ENCODE measurements around the gene PRDM8.

DNA sequence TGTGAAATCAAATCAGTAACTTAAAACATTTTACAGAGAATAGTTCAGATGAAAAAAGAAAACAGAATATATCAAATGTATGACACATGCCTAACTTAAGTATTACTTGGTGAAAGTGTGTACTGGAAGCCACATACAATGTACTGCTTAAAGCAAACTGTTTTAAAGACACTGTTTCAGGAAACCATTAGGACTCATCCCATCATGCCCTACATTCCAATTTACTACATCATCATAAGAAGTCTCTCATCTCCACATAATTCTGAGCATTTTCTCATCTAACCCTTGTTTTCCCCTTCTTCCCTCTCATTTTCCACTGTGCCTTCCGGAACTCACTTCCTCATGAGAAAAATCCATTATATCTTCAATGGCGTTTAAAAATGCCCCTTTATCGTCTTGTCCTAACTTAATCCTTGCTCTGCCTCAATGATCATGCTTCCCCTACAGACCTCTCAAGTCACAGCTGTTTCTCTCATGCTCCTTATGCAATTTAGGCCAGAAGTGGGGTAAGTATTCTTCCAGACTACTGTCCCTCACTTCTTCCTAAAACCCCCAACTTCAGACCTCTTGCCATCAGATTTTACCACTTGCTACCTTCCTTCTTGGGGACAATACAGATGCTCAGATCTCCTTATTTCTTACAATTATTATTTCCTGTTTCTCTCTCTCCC lies 42.3 kb downstream of the PRDM8 start:
- TF ChIP-seq, protein P1, sequence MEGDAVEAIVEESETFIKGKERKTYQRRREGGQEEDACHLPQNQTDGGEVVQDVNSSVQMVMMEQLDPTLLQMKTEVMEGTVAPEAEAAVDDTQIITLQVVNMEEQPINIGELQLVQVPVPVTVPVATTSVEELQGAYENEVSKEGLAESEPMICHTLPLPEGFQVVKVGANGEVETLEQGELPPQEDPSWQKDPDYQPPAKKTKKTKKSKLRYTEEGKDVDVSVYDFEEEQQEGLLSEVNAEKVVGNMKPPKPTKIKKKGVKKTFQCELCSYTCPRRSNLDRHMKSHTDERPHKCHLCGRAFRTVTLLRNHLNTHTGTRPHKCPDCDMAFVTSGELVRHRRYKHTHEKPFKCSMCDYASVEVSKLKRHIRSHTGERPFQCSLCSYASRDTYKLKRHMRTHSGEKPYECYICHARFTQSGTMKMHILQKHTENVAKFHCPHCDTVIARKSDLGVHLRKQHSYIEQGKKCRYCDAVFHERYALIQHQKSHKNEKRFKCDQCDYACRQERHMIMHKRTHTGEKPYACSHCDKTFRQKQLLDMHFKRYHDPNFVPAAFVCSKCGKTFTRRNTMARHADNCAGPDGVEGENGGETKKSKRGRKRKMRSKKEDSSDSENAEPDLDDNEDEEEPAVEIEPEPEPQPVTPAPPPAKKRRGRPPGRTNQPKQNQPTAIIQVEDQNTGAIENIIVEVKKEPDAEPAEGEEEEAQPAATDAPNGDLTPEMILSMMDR (IDR thresholded peaks at IDR 0.05 in 8 of 11, conservative IDR thresholded peaks at IDR 0.05 in 3 of 11): no peak
- TF ChIP-seq POLR2A (IDR thresholded peaks at IDR 0.05): no peak

Measured in spleen (tissue), 7 donors.